NCI-H1417 treated with DMSO at 0.1 percent for 48 hours (cell line): ENCODE data around the gene DACT2.
"Not testable (repeated sequence)": the region's sequence is repeated elsewhere in the genome, so short reads cannot be mapped to it uniquely, and the experiment has no call there.

Experiments
- DNase-seq: peaks from one replicate; lab custom pipeline; 2025; lab: John Stamatoyannopoulos, UW

The DACT2 gene

DNA sequence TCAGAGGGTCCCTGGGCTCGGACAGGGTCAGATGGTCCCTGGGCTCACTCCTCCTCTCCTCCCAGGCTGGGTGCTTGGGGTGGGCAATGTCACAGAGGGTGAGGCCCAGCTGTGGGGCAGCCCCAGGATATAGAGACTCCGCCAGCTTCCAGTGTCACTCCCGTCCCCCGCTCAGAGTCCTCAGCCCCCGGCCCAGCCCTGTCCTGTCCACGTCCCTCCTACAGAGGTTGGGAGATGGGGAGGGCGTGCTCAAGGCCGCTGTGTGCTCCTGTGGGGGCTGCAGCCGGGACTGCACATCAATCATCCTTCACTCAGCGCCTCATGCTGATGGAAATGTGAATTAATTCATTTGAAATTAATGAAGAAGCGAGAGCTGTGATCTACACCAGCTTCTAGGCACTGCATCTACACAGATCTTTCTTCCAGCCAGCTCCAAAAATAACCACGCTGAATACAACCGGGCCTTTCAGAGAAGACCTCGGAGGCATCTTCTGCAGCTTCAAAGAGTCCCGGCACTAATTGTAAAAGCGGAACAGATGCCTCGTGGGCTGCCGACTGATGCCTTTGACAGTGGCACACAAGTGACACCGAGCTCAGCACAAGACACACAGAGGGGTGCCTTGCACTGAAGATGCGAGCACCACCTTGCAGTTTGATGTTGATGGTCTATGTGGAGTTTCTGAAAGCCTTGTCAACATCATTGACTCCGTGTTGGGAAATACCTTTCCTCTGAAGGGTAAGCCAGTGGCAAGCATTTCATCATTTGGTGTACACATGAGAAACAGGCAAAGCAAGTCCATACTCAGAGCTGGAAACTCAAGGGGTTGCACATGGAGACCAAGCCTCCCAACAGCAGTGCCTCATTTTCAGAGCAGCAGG is 39.3 kb downstream of the DACT2 start:
- DNase-seq = no peak

DNA sequence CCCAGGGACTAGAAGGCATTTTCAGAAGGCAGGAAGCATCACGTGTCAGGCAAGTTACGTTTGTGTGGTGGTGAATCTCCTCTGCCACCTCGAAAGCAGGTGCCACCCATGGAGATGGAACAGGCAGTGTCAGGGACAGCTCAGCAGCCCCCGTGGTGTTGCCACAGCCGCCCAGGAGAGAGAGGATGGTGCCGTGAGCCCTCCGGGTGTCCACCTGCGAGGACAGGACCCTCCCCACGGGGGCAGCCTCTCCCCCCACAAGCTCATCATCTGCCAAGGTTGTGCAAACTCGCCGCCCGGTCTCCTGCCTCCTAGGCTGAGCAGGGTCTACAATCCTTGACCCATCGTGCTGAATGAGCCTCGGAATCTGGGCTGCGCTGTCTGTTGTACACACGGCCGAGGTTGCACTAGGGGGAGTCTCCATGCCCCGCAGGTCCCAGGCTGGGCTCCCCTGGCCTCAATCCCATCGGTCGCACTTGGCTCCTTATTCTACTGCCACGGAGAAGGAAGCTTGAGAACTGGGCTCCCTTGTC is 40.1 kb downstream of the DACT2 start:
- DNase-seq = no peak

DNA sequence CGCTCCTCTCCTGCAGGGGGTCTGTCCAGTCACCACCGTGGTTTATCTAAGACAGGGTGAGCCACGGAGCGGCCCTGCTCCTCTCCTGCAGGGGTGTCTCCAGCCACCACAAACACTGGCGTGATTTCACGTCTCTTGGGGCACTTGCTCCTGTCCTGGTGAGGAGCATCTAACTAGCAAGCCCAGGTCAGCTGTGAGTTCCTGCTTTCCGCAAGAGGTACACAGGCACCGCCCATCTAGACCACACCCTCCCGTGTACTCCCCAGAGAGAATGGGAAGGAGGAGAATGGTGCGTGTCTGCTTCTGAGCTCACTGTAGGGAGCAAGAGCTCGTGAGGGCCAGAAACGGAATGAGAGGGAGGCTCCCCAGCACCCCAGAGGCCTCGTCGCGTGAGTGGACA is 40.7 kb downstream of the DACT2 start:
- DNase-seq = no peak

DNA sequence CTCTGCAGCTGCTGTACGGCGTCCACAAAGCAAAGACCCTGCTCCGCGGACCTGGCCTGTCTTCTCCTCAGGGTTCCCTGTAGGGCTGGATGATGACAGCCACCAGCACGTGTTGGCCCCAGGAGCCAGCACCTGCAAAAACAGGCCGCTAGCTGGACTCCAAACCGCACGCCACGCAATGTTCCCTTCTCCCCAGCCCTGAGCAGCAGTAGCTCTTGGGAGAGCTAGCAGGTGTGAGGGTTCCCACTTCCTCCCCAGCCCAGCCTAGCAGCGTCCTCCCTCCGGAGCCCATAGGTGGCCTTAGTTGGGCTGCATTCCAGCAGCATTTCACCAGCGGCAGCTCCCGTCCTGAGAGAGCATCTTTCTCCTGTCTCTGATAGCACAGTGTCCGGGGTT is 42.3 kb downstream of the DACT2 start:
- DNase-seq = no peak

DNA sequence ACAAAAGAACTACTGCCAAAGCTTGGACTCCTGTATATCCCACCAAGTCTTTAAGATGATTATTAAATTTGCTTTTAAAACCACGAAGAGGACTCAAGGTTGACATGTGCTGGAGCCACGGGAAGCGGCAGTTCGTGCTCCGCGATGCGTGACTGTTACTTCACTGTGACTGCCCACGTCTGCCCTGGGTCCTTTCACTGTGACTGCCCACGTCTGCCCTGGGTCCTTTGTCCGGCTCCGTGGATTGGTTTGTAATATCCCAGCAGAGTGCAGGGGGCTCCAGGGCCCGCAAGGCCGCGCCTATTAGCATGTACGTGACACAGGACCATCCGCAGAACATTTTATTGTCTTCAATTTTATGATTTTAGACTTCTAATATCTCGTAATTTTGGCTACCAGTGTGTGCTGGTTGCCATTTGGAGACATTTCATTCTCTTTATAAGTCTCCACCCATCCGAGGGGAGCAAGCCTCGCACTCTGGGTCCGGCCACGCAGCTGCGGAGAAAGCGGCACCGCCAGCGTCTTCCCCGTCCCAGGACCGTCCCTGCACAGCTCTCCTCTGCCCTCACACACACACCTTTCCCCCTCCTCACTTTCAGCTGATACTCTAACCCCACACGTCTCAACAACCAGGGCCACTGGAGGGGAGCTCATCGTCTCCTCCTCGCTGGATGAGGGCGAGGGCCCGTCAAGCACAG is 42.9 kb downstream of the DACT2 start:
- DNase-seq = no peak

DNA sequence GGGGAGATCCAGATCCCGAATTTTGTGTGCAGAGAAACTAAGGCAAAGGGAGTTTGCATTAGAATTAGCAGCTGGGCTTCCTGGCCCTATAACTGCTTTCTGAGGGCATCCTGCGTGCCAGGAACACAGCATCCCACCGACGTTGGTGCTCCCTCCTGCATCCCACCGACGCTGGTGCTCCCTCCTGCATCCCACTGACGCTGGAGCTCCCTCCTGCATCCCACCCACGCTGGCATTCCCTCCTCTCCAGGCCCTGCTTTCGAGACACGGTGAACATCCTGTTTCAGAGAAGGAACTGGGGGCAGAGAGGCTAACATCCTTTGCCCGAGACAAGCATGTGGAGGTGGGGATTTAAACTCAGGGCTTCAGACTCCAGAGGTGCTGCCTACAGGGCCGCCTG is 44.4 kb downstream of the DACT2 start:
- DNase-seq = no peak

DNA sequence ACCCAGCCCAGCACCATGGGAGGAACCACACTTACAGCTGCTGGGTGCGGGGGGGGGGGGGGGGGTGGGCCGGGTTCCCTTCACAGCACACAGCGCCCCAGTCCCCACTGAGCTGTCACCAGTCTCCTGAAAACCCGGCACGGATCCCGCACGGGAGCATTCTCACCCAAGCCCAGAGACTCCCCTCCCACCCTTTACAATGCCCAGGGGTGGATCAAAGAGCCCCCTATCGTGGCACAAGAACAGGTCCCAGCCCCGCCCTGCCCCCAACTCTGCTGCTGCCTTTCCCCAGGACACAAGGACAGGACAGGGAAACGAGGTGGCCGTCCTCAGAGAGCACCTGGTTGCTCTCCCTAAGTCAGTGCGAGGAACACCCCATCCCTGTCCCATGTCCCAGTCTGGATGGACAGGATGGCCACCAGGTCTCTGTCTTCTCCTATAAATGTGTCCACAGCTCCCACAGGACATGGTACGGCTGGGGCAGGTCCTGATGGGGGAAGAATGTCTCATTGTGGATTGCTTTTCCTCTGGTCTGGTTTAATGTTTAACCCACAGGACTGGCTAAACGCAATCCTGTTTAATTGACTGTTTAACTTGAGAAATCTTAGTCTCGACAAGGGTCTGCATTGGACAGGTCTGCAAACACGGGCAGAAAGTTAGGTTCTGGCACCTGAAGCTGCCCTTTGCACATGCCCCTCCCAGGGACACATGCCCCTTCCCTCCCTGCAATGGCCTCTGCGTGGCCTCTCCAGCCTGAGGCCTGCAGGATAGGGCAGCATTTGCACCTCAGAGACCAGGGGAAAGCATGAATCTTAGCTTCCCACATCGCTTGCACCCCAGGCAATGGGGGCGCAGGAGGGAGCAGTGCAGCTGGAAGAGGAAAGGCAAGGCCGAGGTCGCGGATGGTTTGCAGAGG is 45.3 kb downstream of the DACT2 start:
- no peak for DNase-seq

DNA sequence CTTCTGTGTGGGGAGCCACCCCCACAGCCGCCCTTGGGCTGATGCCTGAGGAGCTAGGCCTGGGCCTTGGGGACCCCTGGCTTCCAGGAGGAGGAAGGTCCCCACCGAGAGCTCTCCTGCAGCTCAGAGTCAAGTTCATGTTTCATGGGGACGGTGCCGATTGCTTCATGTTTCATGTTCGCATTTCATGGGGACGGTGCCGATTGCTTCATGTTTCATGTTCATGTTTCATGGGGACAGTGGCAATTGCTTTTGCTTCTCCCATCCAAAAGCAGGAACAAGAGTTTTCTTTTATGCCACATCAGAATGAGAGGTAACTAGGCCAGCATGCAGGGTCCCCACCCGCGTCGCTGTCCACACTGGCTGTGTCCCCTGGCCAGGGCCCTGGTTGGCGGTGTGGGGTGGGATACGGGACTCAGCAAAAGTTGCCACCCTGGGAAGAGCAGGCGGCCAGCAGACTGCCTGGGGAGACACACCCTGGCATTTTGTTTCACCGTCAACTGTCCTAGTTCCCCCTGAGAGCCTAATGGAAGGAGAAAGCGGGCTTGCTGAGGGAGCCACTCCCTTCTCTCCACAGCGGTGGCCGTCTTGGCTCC is 46.0 kb downstream of the DACT2 start:
- no peak for DNase-seq

DNA sequence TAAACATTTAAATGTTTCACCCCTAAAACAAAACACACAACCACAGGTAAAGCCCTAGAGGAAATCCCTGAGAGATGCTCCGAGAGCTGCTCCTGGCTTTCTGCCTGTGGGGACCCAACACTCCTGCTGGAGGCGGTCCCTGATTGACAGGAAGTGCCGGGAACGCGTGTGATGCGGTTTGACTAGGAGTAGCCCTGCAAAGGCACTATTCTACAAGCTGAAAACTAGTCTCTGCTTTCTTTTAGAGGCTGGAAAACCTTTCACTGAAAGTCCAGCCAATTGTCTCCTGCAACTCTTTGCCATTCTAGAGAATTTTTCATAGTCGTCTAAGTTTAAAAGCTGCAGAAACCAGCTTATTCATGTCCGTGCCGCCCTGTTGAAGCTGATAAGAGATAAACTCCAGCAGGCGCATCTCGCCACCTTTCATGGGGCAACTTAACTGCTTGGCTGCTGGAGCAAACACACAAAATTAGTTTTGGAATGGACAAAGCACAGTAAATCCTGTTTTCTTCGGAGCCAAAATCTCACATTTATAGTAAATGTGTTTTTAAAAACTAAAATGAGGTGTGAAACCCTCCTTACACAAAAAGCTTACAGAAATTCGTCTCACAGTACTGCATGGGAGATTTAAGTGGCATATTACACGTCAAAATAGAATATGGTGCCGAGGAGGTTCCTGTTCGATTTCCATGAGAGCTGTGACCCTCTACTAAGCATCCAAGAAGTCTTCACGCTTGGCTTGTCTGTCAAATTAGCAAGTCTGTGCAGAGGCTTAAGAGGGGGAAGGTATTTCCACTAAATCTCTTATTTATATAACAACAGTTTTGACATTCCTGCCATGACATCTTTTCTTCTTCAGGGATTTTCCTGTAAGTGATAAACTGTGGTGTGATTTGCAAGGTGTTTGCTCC is 46.9 kb downstream of the DACT2 start:
- DNase-seq = no peak

DNA sequence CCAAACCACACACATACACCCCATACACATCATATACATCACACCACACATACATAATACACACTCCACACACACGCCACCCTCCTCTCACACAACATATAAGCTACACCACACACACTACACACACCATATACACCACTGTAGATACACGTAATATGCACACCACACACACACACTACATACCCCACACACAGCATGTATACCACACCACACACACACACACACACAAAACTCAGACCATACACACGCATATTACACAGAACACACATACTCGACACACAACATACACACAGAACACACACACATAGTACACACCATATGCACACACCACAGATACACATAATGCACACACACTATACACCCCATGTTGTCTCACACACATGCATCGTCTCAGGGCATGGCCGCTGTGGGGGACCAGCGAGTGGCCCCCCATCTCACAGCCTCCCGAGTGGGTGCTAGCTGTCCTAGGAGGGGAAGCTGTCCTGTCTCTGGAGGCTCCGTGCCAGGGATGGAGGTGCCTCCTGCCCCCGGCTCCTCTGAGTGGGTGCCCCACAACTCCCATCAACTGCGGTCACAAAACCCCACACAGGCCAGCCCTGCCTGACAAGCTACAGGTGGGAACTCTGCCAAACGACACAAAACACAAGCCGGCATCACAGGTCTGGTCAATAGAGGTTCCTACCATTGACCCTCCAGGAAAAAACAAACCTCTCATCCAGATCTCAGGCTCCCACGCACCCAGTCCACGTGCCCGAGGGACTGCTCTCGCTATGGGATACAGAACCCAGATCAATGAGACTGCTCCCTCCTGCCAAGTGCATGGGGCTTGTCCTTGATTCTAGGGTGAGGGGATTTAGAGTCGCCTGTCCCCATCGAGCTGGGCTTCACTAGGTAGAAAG is 49.1 kb downstream of the DACT2 start:
- DNase-seq = no peak

DNA sequence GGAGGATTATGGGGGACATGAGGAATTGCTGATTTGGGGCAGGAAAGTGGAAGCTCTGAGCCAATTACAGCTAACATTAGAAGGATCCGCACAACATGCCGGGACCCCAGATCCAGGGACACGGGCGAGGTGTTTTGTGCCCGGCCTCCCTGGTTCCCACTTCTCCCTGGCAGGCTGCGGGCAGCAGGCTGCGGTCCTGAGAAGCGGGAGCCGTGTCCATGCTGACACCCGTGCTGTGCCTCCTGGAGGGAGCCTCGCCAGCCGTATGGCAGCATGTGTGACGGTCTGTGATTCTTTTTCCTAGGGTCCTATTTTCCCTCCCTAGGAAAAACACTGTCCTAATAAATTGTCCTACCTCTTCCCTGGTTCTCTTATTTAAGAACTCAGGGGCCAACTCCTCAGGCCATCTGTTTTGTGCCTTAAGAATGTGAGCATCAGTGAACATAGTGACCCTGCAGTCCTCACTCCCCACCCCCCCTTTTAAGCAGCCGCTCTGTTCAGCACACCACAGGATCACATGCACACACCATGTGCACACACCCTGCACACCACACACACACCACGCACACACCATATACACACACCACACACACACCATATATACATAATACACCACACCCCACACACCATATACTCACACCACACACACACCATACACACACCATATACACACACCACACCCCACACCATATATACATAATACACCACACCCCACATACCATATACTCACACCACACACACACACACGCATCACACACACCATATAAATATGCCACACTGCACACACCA is 49.9 kb downstream of the DACT2 start:
- DNase-seq = no peak

DNA sequence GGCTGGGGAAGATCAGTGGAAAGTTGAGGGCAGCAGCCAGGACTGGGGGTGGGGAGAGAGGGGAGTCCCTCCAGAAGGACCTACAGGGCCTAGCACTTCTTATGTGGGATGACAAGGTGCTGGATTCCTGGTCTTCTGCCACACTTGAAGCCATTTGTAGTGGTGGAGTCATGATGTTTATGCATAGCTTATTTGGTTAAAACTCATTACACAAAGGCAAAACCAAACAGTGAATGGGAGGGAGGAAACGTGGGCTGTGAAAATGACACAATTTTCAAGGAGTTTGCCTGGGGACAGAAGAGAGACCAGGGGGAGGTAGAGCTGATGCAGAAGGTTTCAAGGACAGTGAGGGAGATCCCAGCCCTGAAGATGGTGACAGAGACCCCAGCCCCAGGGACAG is 50.8 kb downstream of the DACT2 start:
- no peak for DNase-seq

DNA sequence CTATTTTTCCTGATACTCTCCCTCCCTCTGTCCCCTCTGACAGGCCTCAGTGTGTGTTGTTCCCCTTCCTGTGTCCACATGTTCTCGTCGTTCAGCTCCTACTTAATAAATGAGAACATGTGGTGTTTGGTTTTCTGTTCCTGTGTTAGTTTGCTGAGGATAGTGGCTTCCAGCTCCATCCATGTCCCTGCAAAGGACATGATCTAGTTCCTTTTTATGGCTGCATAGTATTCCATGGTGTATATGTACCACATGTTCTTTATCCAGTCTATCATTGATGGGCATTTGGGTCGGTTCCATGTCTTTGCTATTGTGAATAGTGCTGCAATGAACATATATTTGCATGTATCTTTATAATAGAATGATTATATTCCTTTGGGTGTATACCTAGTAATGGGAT is 51.8 kb downstream of the DACT2 start:
- not testable (repeated sequence) for DNase-seq

DNA sequence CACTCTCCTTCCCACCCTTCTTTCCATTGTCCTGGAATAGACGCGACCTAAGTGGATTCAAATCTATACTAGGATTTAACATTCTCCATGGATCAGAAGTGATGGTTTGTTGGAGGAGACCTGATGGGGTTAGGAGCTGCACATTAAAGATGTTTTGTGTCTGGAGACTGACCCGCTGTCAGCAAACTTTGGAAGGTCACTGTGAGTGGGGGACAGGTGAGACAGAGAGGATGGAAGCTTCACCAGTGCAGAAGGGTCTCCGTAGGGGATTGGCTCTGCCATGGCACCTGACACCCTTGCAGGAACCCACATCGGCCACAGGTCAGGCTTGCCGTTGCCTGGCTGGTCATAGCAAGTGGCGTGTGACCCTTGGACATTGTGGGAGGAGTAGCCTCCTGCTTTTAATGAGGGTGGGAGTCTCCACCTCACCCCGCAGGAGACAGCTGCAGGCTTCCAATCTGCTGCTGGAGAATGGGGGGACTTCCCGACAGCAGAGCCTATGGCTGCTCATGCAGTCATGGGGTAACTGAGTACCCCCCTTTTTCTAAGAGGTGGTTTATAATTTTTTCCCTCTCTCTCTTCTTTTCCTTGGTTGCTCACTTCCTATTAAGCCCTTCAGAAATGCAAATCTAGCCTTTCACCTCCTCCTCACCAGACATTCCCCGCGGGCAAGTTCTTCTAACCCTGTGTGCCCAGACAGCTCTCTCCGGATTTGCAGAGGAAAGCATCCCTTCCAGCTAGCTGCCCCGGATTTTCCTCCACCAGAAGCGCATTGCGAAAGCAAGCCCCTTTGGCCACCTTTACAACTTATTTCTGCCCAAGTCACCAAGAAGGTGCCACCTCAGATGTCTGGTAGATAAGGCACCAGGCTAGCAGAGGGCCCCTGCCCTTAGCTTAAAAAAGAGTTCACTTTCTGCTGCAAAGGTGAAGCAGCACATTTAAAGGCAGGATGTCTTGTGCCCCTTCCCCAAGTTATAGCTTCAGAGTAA is 53.5 kb downstream of the DACT2 start:
- no peak for DNase-seq

DNA sequence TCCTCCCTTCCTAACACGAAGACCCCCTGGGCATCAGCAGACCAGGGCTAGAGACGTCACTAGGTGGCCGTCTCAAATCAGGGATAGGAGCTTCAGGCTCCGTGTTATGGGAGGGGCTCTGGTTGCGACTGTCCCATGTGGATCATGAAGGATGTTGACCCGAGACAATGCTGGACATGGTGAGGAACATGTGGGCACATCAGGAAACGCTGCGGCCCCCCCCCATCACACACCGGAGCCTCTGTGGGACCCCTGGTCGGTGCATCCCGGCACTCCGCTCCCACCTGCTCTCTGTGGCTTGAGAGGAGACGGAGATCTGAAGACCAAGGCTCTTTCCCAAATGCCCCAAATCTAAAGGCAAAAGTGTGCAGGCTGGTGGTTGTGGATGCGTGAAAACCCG is 54.2 kb downstream of the DACT2 start:
- no peak for DNase-seq

DNA sequence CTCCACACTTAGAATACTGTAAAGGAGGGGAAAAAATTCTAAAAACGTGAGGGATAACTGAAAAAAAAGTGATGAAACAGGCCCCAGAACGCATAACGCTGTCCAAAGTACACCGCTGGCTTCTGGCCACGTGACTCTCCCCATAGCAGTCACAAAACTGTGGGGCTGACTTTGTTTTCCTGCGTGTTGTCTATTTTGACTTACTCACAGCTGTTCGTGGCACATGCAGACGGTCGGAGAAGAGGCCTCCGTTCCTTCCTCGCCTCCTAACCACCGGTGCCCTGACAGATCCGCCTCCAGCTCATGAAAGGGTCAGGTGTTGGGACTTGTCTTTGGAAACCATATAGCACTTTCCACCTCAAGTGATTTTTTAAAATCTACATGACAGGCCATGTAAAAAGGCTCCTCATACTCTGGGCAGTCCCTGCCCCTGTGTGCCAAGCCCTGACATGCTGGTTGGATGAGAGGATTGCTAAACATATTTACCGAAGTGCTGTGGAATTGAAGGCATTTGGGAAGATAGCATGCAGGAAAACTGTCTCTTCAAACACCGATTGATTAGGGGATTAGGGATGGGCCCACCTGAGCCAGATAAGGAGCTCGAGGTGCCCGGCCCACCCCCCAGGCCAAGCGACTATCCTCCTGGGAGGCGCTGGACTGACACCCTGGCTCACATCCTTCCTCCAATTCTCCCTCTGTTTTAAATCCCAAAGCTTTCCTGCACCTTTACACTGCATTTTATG is 54.8 kb downstream of the DACT2 start:
- DNase-seq = no peak

DNA sequence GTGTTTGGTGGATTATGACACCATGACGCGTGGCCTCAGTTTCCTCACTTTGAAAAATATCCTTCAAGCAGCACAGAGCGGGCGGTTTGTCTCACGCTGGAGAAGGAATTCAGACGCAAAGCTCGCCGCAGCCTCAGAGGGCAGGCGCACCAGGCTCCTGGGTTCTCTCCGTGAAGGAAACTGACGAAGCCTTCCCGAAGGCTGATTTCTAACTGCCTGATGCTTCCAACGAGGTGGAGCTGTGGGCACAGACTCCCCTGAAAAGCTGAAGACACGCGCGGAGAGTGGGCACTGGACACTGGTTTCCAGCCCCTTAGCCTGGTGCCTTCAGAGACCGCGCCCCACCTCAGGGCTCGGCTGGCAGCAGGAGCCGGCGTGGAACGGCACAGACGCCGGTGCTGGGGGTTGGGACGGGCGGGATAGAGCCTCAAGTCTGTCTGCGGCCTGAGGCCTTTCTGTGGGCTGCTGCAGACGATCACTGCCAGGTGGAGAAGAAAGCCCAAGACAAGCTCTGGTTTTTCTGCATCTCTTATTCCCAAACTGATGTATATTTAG is 56.1 kb downstream of the DACT2 start:
- DNase-seq = no peak
